ENCODE results near the gene NT5C3A. TPM values are rescaled to one million over a fixed set of nuclear protein-coding genes. Genes with fewer than 3 reads are reported as not detected.
"Not testable (repeated sequence)": the region's sequence is repeated elsewhere in the genome, so short reads cannot be mapped to it uniquely, and the experiment has no call there.

Gene NT5C3A
- total RNA-seq, 1 experiment from 2014 or later: 60.4 TPM

- H3K36me3 ChIP-seq (ENCODE audit: low read depth); BruUV-seq (replicated peaks); CTCF ChIA-PET; intact Hi-C loops (cut with micrococcal nuclease; ENCODE audit: unreplicated experiment); H3K9me2 ChIP-seq (ENCODE audit: insufficient read depth); H2AFZ ChIP-seq; POLR2A ChIA-PET (ENCODE audit: unreplicated experiment); H3K9me3 ChIP-seq (ENCODE audit: insufficient read depth, low read depth); H4K20me1 ChIP-seq (ENCODE audit: insufficient read depth); H3K79me2 ChIP-seq (ENCODE audit: low read depth); H3K27me3 ChIP-seq (ENCODE audit: insufficient read depth, low read depth); H3F3A ChIP-seq (ENCODE audit: insufficient read depth, low read depth); H3K4me3 ChIP-seq: not testable (repeated sequence)
- peak; percentile 49 to 55 for DNase-seq
- H3K4me1 ChIP-seq (replicated peaks; ENCODE audit: insufficient read depth): peaks cover 13% of the 10 kb centered on the region
- H3K4me2 ChIP-seq: 0 out of 2 replicates have a peak overlapping the region, but pooled peaks have one; percentile 2
- peak overlapping the region; percentile 57 for H3K27ac ChIP-seq
Measured at GRCh38 chr7:32979246-32979645, 83.3 kb downstream of the NT5C3A start.

GRCh38 chr7:32977159-32977558 lies 85.4 kb downstream of the NT5C3A start:
- H3K27me3 ChIP-seq (ENCODE audit: insufficient read depth, low read depth); CTCF ChIA-PET; intact Hi-C loops (cut with micrococcal nuclease; ENCODE audit: unreplicated experiment); POLR2A ChIA-PET (ENCODE audit: unreplicated experiment); H3K4me2 ChIP-seq; H3F3A ChIP-seq (ENCODE audit: insufficient read depth, low read depth); H3K9me3 ChIP-seq (ENCODE audit: insufficient read depth, low read depth); H3K27ac ChIP-seq; H4K20me1 ChIP-seq (ENCODE audit: insufficient read depth); H3K36me3 ChIP-seq (ENCODE audit: low read depth); H3K9me2 ChIP-seq (ENCODE audit: insufficient read depth); BruUV-seq (replicated peaks); H3K79me2 ChIP-seq (ENCODE audit: low read depth); H2AFZ ChIP-seq; H3K4me3 ChIP-seq: not testable (repeated sequence)
- H3K4me1 ChIP-seq (replicated peaks; ENCODE audit: insufficient read depth): peaks cover 27% of the 10 kb centered on the region
- peak in 1 of 2 experiments; percentile 61 for DNase-seq

GRCh38 chr7:32971967-32972366 lies 90.6 kb downstream of the NT5C3A start:
- POLR2A ChIA-PET (ENCODE audit: unreplicated experiment); H3K4me2 ChIP-seq: not testable (repeated sequence)

GRCh38 chr7:32967268-32967582 lies 95.4 kb downstream of the NT5C3A start:
- DNase-seq; H3K9me3 ChIP-seq (ENCODE audit: insufficient read depth, low read depth); H2AFZ ChIP-seq; H3K4me3 ChIP-seq; H4K20me1 ChIP-seq (ENCODE audit: insufficient read depth); BruUV-seq (replicated peaks); H3K9me2 ChIP-seq (ENCODE audit: insufficient read depth); H3K27ac ChIP-seq; H3K4me2 ChIP-seq; intact Hi-C loops (cut with micrococcal nuclease; ENCODE audit: unreplicated experiment); H3K4me1 ChIP-seq (replicated peaks; ENCODE audit: insufficient read depth); H3K27me3 ChIP-seq (ENCODE audit: insufficient read depth, low read depth); H3K36me3 ChIP-seq (ENCODE audit: low read depth); H3F3A ChIP-seq (ENCODE audit: insufficient read depth, low read depth); CTCF ChIA-PET; H3K79me2 ChIP-seq (ENCODE audit: low read depth): not testable (repeated sequence)
- POLR2A ChIA-PET (ENCODE audit: unreplicated experiment): interaction anchor here (0.6 kb wide), 1 partner anchor 11 kb away, joined by 5 read pairs; no protein-coding TSS in a partner anchor

More at GRCh38 chr7:32971967-32972366, 90.6 kb downstream of the NT5C3A start:
- H3K4me3 ChIP-seq; intact Hi-C loops (cut with micrococcal nuclease; ENCODE audit: unreplicated experiment); H3K9me2 ChIP-seq (ENCODE audit: insufficient read depth); H3K27ac ChIP-seq; CTCF ChIA-PET; H2AFZ ChIP-seq; H4K20me1 ChIP-seq (ENCODE audit: insufficient read depth); BruUV-seq (replicated peaks); H3K9me3 ChIP-seq (ENCODE audit: insufficient read depth, low read depth); DNase-seq; H3K36me3 ChIP-seq (ENCODE audit: low read depth); H3K27me3 ChIP-seq (ENCODE audit: insufficient read depth, low read depth); H3F3A ChIP-seq (ENCODE audit: insufficient read depth, low read depth); H3K79me2 ChIP-seq (ENCODE audit: low read depth): not testable (repeated sequence)
- peaks cover 21% of the 10 kb centered on the region for H3K4me1 ChIP-seq (replicated peaks; ENCODE audit: insufficient read depth)

- DNase-seq; H4K20me1 ChIP-seq (ENCODE audit: insufficient read depth); H2AFZ ChIP-seq; H3K9me2 ChIP-seq (ENCODE audit: insufficient read depth); H3K36me3 ChIP-seq (ENCODE audit: low read depth); H3K9me3 ChIP-seq (ENCODE audit: insufficient read depth, low read depth); H3K4me2 ChIP-seq; intact Hi-C loops (cut with micrococcal nuclease; ENCODE audit: unreplicated experiment); H3K27ac ChIP-seq; H3K27me3 ChIP-seq (ENCODE audit: insufficient read depth, low read depth); H3K4me3 ChIP-seq; BruUV-seq (replicated peaks); H3K79me2 ChIP-seq (ENCODE audit: low read depth); H3K4me1 ChIP-seq (replicated peaks; ENCODE audit: insufficient read depth); H3F3A ChIP-seq (ENCODE audit: insufficient read depth, low read depth): not testable (repeated sequence)
- POLR2A ChIA-PET (ENCODE audit: unreplicated experiment): interaction anchor here (0.6 kb wide), 1 partner anchor 10 kb away, joined by 5 read pairs; no protein-coding TSS in a partner anchor
- CTCF ChIA-PET: interaction anchor here (0.7 kb wide), 1 partner anchor 457 kb away, joined by 3 read pairs; no protein-coding TSS in a partner anchor
Measured at GRCh38 chr7:32966489-32967267, 95.9 kb downstream of the NT5C3A start.

Data from PC-9 (cell line).